ENCODE results near the gene DSTYK. TPM values are rescaled to one million over a fixed set of nuclear protein-coding genes. Genes with fewer than 3 reads are reported as not detected.

DSTYK gene
- total RNA-seq, 2 experiments from 2014 or later, result 10.0 to 10.7 TPM

- ChIA-PET CTCF (interaction anchor here (0.7 to 11.9 kb wide), 14 partner anchors 8 to 385 kb away, joined by 3 to 101 read pairs (median 4); partner anchors contain the start of genes ELK4 and TMCC2), POLR2A (interaction anchor here (0.7 to 2.4 kb wide), 4 partner anchors 9 to 126 kb away, joined by 3 to 12 read pairs (median 3); partner anchors contain the start of gene RBBP5)
- Mint-ChIP-seq H3K27me3 (no peaks in the 10 kb centered on the region), H3K9me3 (no peaks in the 10 kb centered on the region), H3K4me1 (ENCODE audit: low read depth) (peaks cover 6% of the 10 kb centered on the region), H3K4me3 (no peak overlapping the region), H3K27ac (no peak overlapping the region), H3K36me3 (ENCODE audit: low read depth) (peaks cover 3% of the 10 kb centered on the region)
- intact Hi-C loops (cut with micrococcal nuclease), result no loop called here
- DNase-seq, result peak; percentile 37
- peak; percentile 48 for ATAC-seq
- no peak for TF ChIP-seq CTCF (IDR thresholded peaks at IDR 0.05)
These were observed 35.8 kb upstream of the DSTYK start for GRCh38 chr1:205247130-205247921.

- Mint-ChIP-seq H3K4me3 (no peak overlapping the region), H3K9me3 (no peaks in the 10 kb centered on the region), H3K27me3 (no peaks in the 10 kb centered on the region), H3K4me1 (ENCODE audit: low read depth) (peaks cover 6% of the 10 kb centered on the region), H3K27ac (no peak overlapping the region), H3K36me3 (ENCODE audit: low read depth) (peaks cover 5% of the 10 kb centered on the region)
- TF ChIP-seq CTCF (IDR thresholded peaks at IDR 0.05), result no peak
- ChIA-PET POLR2A (interaction anchor here (0.7 to 2.4 kb wide), 4 partner anchors 8 to 125 kb away, joined by 3 to 12 read pairs (median 4); partner anchors contain the start of gene RBBP5), CTCF (interaction anchor here (0.7 to 11.9 kb wide), 15 partner anchors 8 to 386 kb away, joined by 3 to 101 read pairs (median 4); partner anchors contain the start of genes ELK4 and TMCC2)
- DNase-seq (no peak), ATAC-seq (no peak)
- intact Hi-C loops (cut with micrococcal nuclease), result no loop called here
These were observed 35.0 kb upstream of the DSTYK start for GRCh38 chr1:205246351-205247119.

GRCh38 chr1:205245096-205245495, 33.6 kb upstream of the DSTYK start:
- H3K4me1 Mint-ChIP-seq (ENCODE audit: low read depth), result peaks cover 6% of the 10 kb centered on the region
- DNase-seq (no peak), ATAC-seq (no peak)
- ChIA-PET POLR2A (interaction anchor here (0.9 to 1.6 kb wide), 3 partner anchors 9 to 265 kb away, joined by 3 to 5 read pairs (median 4); no protein-coding TSS in a partner anchor), CTCF (interaction anchor here (1.2 to 11.9 kb wide), 7 partner anchors 11 to 184 kb away, joined by 3 to 101 read pairs (median 3); partner anchors contain the start of gene TMCC2)
- peaks cover 9% of the 10 kb centered on the region for H3K36me3 Mint-ChIP-seq (ENCODE audit: low read depth)
- no peaks in the 10 kb centered on the region for H3K9me3 Mint-ChIP-seq
- intact Hi-C loops (cut with micrococcal nuclease), result no loop called here
- no peak overlapping the region for H3K27ac Mint-ChIP-seq
- H3K27me3 Mint-ChIP-seq, result no peaks in the 10 kb centered on the region
- no peak for TF ChIP-seq CTCF (IDR thresholded peaks at IDR 0.05)
- H3K4me3 Mint-ChIP-seq, result no peak overlapping the region

GRCh38 chr1:205244384-205244783, 32.9 kb upstream of the DSTYK start:
- intact Hi-C loops (cut with micrococcal nuclease), result no loop called here
- no peak for DNase-seq

More at GRCh38 chr1:205244384-205244783, 32.9 kb upstream of the DSTYK start:
- peaks cover 9% of the 10 kb centered on the region for H3K4me1 Mint-ChIP-seq (ENCODE audit: low read depth)
- CTCF ChIA-PET, result interaction anchor here (1.3 to 11.9 kb wide), 5 partner anchors 11 to 255 kb away, joined by 3 to 101 read pairs (median 4); partner anchors contain the start of gene TMCC2
- no peak overlapping the region for H3K27ac Mint-ChIP-seq
- H3K36me3 Mint-ChIP-seq (ENCODE audit: low read depth), result peaks cover 9% of the 10 kb centered on the region
- POLR2A ChIA-PET, result interaction anchor here (0.9 to 2.2 kb wide), 3 partner anchors 12 to 265 kb away, joined by 3 to 9 read pairs (median 4); no protein-coding TSS in a partner anchor
- ATAC-seq, result no peak
- H3K4me3 Mint-ChIP-seq, result no peak overlapping the region
- no peak for TF ChIP-seq CTCF (IDR thresholded peaks at IDR 0.05)
- no peaks in the 10 kb centered on the region for H3K9me3 Mint-ChIP-seq
- no peaks in the 10 kb centered on the region for H3K27me3 Mint-ChIP-seq

Measured in activated CD8-positive, alpha-beta T cell treated with anti-CD3 and anti-CD28 coated beads for 36 hours (primary cell).